Retinal pigment epithelial cell (primary cell): ENCODE results near the gene ULBP1.
"Not testable (repeated sequence)": the region's sequence is repeated elsewhere in the genome, so short reads cannot be mapped to it uniquely, and the experiment has no call there.

Experiments used
- DNase-seq: peaks from one replicate; pipeline ENCODE4 v3.0.0-alpha.2; 2010; ENCODE audit warnings: low read depth
- H3K4me3 ChIP-seq: 2 replicates; pipeline ENCODE4 v1.5.1; 2011; ENCODE audit warnings: mild to moderate bottlenecking, low read length, control low read depth, moderate library complexity
- CTCF ChIP-seq: conservative IDR thresholded peaks from 2 replicates; pipeline ENCODE4 v1.5.1; 2011; ENCODE audit warnings: low read depth, low read length, control low read depth, inconsistent platforms

The ULBP1 gene

GRCh38 chr6:149969635-149970034, 5.9 kb downstream of the ULBP1 start:
- H3K4me3 ChIP-seq, result no peak overlapping the region
- TF ChIP-seq CTCF, result no peak
- DNase-seq, result no peak

GRCh38 chr6:149974394-149974793, 10.7 kb downstream of the ULBP1 start:
- not testable (repeated sequence) for DNase-seq, H3K4me3 ChIP-seq

- DNase-seq, result no peak
- no peak overlapping the region for H3K4me3 ChIP-seq
- TF ChIP-seq CTCF, result no peak
These were observed 11.1 kb downstream of the ULBP1 start for GRCh38 chr6:149974825-149975224.

- DNase-seq, result no peak
- TF ChIP-seq CTCF, result no peak
- H3K4me3 ChIP-seq, result no peak overlapping the region
These were observed 11.7 kb downstream of the ULBP1 start for GRCh38 chr6:149975400-149975799.

- no peak overlapping the region for H3K4me3 ChIP-seq
- TF ChIP-seq CTCF, result no peak
- no peak for DNase-seq
These were observed 13.5 kb downstream of the ULBP1 start for GRCh38 chr6:149977221-149977620.

- H3K4me3 ChIP-seq, result no peak overlapping the region
- TF ChIP-seq CTCF, result no peak
- DNase-seq, result no peak
These were observed 14.9 kb downstream of the ULBP1 start for GRCh38 chr6:149978610-149979009.

GRCh38 chr6:149979293-149979692, 15.6 kb downstream of the ULBP1 start:
- no peak overlapping the region for H3K4me3 ChIP-seq
- no peak for DNase-seq
- TF ChIP-seq CTCF, result no peak

GRCh38 chr6:149983145-149983544, 19.4 kb downstream of the ULBP1 start:
- TF ChIP-seq CTCF, result no peak
- no peak for DNase-seq
- H3K4me3 ChIP-seq, result no peak overlapping the region
